Measurements from ENCODE around the gene TSEN54.

- TF ChIP-seq CTCF (IDR thresholded peaks at IDR 0.05; ENCODE audit: low read length), result no peak
- TF ChIP-seq EZH2 (optimal IDR thresholded peaks at IDR 0.05; ENCODE audit: low read depth, low read length), result no peak
- TF ChIP-seq EZH2phosphoT487 (IDR thresholded peaks at IDR 0.05; ENCODE audit: low read length), result no peak
These were observed 2.7 kb upstream of the TSEN54 start for GRCh38 chr17:75513641-75514000.

All from MM.1S (cell line).